Ovary (tissue), 9 donors: ENCODE measurements around the gene ZNFX1. TPM values are rescaled to one million over a fixed set of nuclear protein-coding genes. Genes with fewer than 3 reads are reported as not detected.

Experiments
- DNase-seq, 5 donors: peaks; one replicate each; pipeline ENCODE4 v3.0.0-alpha.2; 2019 to 2020
- H3K27ac ChIP-seq, 2 donors: fragments of 200-600 bp; one replicate each; pipeline versions ENCODE4 v1.5.1 to v1.8.0; 2019 to 2022
- H3K27me3 ChIP-seq: fragments of 200-600 bp; one replicate; pipeline ENCODE4 v1.8.0; 2022
- H3K36me3 ChIP-seq: fragments of 200-600 bp; sonication (generic); one replicate; pipeline ENCODE4 v1.5.1; 2019
- H3K4me1 ChIP-seq: one replicate; pipeline ENCODE4 v1.8.1; 2013; ENCODE audit warnings: mild to moderate bottlenecking, moderate library complexity; ENCODE audit not compliant: insufficient read depth
- H3K4me3 ChIP-seq: fragments of 200-600 bp; sonication (generic); one replicate; pipeline ENCODE4 v1.5.1; 2017
- H3K9me3 ChIP-seq, 2 donors: fragments of 200-600 bp in 1 of 2; sonication (generic) in 1 of 2; one replicate each; pipeline versions ENCODE4 v1.5.1 to v1.8.1; 2013 to 2019; ENCODE audit warnings: mild to moderate bottlenecking in 1 of 2, moderate library complexity in 1 of 2
- CTCF ChIP-seq, 3 donors: fragments of 450-650 bp in 2 of 3; fragments of 200-600 bp in 1 of 3; IDR thresholded peaks; one replicate each; pipeline versions ENCODE4 v1.5.1 to v1.8.0; 2016 to 2022; ENCODE audit warnings: antibody characterized with exemption in 3 of 3, mild to moderate bottlenecking in 1 of 3
- EP300 ChIP-seq: sonication (generic); formaldehyde crosslinking; IDR thresholded peaks from one replicate; pipeline ENCODE4 v1.6.1; 2017; ENCODE audit warnings: antibody characterized with exemption
- POLR2A ChIP-seq: fragments of 450-650 bp; IDR thresholded peaks from one replicate; pipeline ENCODE4 v1.6.1; 2017; ENCODE audit warnings: antibody characterized with exemption, mild to moderate bottlenecking, moderate library complexity
- WGBS, 3 donors: extraction: QIAGEN DNeasy Blood & Tissue Kit in 1 of 3; methylation state at CpG; one replicate each; pipeline versions ENCODE4 v1.1.5 to v1.1.7; 2013 to 2017; 5-methylcytosine and 5-hydroxymethylcytosine counted together
- intact Hi-C, 4 donors: fragments of 100-400 bp; cut with DNase I; formaldehyde crosslinking; loops; one replicate each; pipeline versions ENCODE4 v1.11.0 to v1.15.1; 2022 to 2023
- polyA plus RNA-seq, 2 donors: library from polyadenylated mRNA; stranded (reverse); fragments of 200-250 nt in 1 of 2; fragments of 350-450 nt in 1 of 2; fragmentation: Illumina TruSeq in 1 of 2; extraction: RNeasy Lipid Tissue Mini Kit (QIAGEN cat#74804) in 1 of 2; gene quantifications; one replicate each; pipeline ENCODE4 v1.2.3, GENCODE V29; 2013 to 2014
- total RNA-seq, 7 donors: library from RNA; depleted of rRNA in 2 of 7; stranded (reverse); fragments of >200 nt in 2 of 7; fragmentation: NEBNext Ultra II Directional in 3 of 7; extraction: Animal tissue kit (Norgen Biotek cat#: 25700) in 3 of 7; gene quantifications; one replicate each; pipeline versions ENCODE4 v1.1.0 to v1.2.4, GENCODE V29; 2016 to 2023
- donor health status: DM: no; HTN: no; CAD: no; lungs with moderate emphysema.
- donor health status: DM: no; HTN: no; CAD: no.
- donor health status: Bipolar disorder and iron deficiency.
- donor health status: DM: yes; HTN: yes; CAD: no.
- donor health status: DM: no; HTN: no; CAD: no.
- donor health status: DM: yes; HTN: yes; CAD: no.

Gene ZNFX1
- total and polyA plus RNA-seq, 9 donors, result 9.2 to 38.1 (median 23.5) TPM

GRCh38 chr20:49320460-49320859 lies 42.6 kb upstream of the ZNFX1 start:
- WGBS, 3 donors, result 0 to 2% (median 0%) methylated on average over 1 of the region's 1 CpG
- Histone ChIP-seq H3K27me3 (no peaks in the 10 kb centered on the region), H3K9me3 (no peaks in the 10 kb centered on the region), H3K36me3 (no peaks in the 10 kb centered on the region), H3K4me3 (no peak overlapping the region), H3K4me1 (peaks cover 4% of the 10 kb centered on the region), H3K27ac (no peak overlapping the region)
- intact Hi-C loops, result no loop called here
- no peak for DNase-seq
- no peak for TF ChIP-seq EP300
- no peak for TF ChIP-seq CTCF (IDR thresholded peaks at IDR 0.05)
- no peak for TF ChIP-seq POLR2A

- 9 to 17% (median 15%) methylated on average over 25 of the region's 25 CpGs for WGBS, 3 donors
- H3K4me3 ChIP-seq, result no peak overlapping the region
- H3K27ac ChIP-seq, result no peak overlapping the region
These were observed 41.5 kb upstream of the ZNFX1 start for GRCh38 chr20:49319208-49319809.

GRCh38 chr20:49318430-49319207 lies 40.8 kb upstream of the ZNFX1 start:
- no peaks in the 10 kb centered on the region for H3K36me3 ChIP-seq
- no peak for TF ChIP-seq EP300
- TF ChIP-seq POLR2A, result no peak
- no peak for TF ChIP-seq CTCF (IDR thresholded peaks at IDR 0.05)
- no peak overlapping the region for H3K27ac ChIP-seq
- intact Hi-C loops, result no loop called here
- no peaks in the 10 kb centered on the region for H3K27me3 ChIP-seq
- peaks cover 4% of the 10 kb centered on the region for H3K4me1 ChIP-seq
- H3K9me3 ChIP-seq, result no peaks in the 10 kb centered on the region
- WGBS, 3 donors, result 1 to 2% (median 1%) methylated on average over 49 to 70 of the region's 70 CpGs
- no peak overlapping the region for H3K4me3 ChIP-seq
- DNase-seq, result no peak

More at GRCh38 chr20:49319208-49319809, 41.5 kb upstream of the ZNFX1 start:
- intact Hi-C loops, result no loop called here
- TF ChIP-seq POLR2A (no peak), EP300 (no peak), CTCF (IDR thresholded peaks at IDR 0.05) (no peak)
- Histone ChIP-seq H3K4me1 (peaks cover 4% of the 10 kb centered on the region), H3K9me3 (no peaks in the 10 kb centered on the region), H3K36me3 (no peaks in the 10 kb centered on the region), H3K27me3 (no peaks in the 10 kb centered on the region)
- DNase-seq, result no peak

GRCh38 chr20:49318091-49318429 lies 40.2 kb upstream of the ZNFX1 start:
- no peaks in the 10 kb centered on the region for H3K9me3 ChIP-seq
- H3K27ac ChIP-seq, result no peak overlapping the region
- DNase-seq, result no peak
- peaks cover 4% of the 10 kb centered on the region for H3K4me1 ChIP-seq
- WGBS, 3 donors, result 3 to 6% (median 6%) methylated on average over 20 to 23 of the region's 23 CpGs
- no peaks in the 10 kb centered on the region for H3K36me3 ChIP-seq
- intact Hi-C loops, result no loop called here
- no peaks in the 10 kb centered on the region for H3K27me3 ChIP-seq
- TF ChIP-seq EP300 (no peak), POLR2A (no peak), CTCF (IDR thresholded peaks at IDR 0.05) (no peak)
- no peak overlapping the region for H3K4me3 ChIP-seq
